IPS DF 4.7 (cell line): ENCODE results near the gene TMEM33.
"Not testable (repeated sequence)": the region's sequence is repeated elsewhere in the genome, so short reads cannot be mapped to it uniquely, and the experiment has no call there.

Experiments
- DNase-seq: peaks from one replicate; pipeline ENCODE4 v3.0.0-alpha.2; 2013; ENCODE audit warnings: low spot score; ENCODE audit errors: extremely low read depth

TMEM33 gene, protein sequence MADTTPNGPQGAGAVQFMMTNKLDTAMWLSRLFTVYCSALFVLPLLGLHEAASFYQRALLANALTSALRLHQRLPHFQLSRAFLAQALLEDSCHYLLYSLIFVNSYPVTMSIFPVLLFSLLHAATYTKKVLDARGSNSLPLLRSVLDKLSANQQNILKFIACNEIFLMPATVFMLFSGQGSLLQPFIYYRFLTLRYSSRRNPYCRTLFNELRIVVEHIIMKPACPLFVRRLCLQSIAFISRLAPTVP

GRCh38 chr4:41934901-41935651, at the start of gene TMEM33:
Gene TMEM33, plus strand, starts transcription at chr4:41935429. Its CDS starts 56 bp downstream, at chr4:41935485.
- DNase-seq, result no peak

- no peak for DNase-seq
These were observed 49.8 kb upstream of the TMEM33 start for GRCh38 chr4:41885456-41885855.

- no peak for DNase-seq
These were observed 48.0 kb upstream of the TMEM33 start for GRCh38 chr4:41887277-41887676.

- DNase-seq, result no peak
These were observed 47.2 kb upstream of the TMEM33 start for GRCh38 chr4:41887821-41888686.

DNA sequence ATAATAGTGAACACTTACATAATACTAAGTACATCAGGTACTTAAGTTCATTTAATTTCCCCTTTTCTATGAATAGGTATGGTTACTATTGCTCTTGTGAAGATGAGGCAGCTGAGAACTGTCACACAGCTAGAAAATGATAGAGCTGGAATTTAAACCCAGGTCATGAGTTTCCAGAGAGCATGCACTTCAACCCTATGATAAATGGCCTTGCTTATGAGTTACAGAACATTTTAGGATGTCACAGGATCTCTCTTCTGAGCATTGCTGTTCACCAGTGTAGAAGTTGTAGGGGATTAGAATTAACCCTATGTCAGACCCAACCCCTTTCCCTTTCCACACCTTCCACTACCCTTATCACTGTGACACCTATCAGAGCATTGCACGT, 46.5 kb upstream of the TMEM33 start:
- no peak for DNase-seq

GRCh38 chr4:41889317-41889716, 45.9 kb upstream of the TMEM33 start:
- no peak for DNase-seq

- DNase-seq, result no peak
These were observed 45.1 kb upstream of the TMEM33 start for GRCh38 chr4:41890085-41890484.

- DNase-seq, result no peak
These were observed 38.6 kb upstream of the TMEM33 start for GRCh38 chr4:41896648-41897047.

DNA sequence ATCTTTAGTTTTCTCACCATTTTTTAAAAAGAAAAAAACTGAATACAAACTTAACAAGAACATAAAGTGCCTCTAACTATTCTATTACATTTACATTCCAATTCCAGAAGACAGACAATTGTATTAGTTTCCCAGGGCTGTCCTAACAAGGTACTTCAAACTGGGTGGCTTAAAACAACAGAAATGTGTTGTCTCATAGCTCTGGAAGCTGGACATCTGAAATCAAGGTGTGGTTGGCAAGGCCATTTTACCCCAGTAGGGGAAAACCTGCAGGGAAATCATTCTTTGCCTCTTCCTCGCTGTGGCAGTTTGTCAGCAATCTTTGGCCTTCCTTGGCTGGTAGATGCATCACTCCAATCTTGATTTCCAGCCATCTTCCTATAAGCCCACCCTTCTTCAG, 37.5 kb upstream of the TMEM33 start:
- no peak for DNase-seq

- not testable (repeated sequence) for DNase-seq
These were observed 26.1 kb upstream of the TMEM33 start for GRCh38 chr4:41909136-41909535.

GRCh38 chr4:41912546-41912945, 22.7 kb upstream of the TMEM33 start:
- no peak for DNase-seq

- no peak for DNase-seq
These were observed 21.7 kb upstream of the TMEM33 start for GRCh38 chr4:41913509-41913908.

DNA sequence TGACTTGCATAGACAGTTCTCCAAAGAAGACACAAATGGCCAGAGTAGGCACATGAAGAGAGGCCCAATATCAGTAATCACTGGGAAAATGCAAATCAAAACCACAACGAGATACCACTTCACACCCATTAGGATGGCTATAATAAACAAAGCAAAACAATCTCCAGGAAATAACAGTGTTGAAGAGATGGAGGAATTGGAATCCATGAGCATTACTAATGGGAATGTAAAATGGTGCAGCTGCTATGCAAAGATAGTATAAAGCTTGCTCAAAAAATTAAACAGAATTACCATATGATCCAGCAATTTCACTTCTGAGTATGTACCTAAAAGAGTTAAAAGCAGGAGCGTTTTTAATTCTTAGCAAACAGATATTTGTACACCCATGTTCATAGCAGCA, 17.0 kb upstream of the TMEM33 start:
- no peak for DNase-seq

DNA sequence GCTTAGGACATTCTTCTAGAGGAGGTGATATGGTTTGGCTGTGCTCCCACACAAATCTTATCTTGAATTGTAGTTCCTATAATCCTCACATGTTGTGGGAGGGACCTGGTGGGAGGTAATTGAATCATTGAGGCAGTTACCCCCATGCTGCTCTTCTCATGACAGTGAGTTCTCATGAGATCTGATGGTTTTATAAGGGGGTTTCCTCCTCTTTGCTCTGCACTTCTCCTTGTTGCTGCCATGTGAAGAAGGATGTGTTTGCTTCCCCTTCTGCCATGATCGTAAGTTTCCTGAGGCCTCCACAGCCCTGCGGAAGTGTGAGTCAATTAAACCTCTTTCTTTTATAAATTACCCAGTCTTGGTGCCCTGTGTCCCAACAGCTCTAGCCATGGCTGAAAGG, 14.8 kb upstream of the TMEM33 start:
- not testable (repeated sequence) for DNase-seq

DNA sequence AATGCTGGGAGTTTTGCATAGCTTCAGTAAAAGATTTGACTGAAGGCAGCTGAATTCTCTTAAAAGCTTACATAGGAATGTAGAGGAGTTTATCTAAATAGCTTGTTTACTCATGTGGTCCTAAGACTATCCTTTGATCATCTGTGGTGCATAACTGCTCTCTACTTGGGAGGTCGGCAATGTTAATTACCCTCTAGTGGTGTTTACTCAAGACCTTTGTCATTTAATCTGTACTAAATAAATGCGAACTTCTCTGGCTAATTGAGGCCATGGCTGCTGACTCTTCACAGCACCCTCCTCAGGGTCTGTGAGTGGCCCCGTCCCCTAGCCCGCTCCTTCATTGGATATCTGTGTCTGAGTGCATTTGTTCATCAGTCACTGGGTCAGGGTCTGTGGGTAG, 13.8 kb upstream of the TMEM33 start:
- no peak for DNase-seq

GRCh38 chr4:41927796-41928499, 7.3 kb upstream of the TMEM33 start:
- no peak for DNase-seq

DNA sequence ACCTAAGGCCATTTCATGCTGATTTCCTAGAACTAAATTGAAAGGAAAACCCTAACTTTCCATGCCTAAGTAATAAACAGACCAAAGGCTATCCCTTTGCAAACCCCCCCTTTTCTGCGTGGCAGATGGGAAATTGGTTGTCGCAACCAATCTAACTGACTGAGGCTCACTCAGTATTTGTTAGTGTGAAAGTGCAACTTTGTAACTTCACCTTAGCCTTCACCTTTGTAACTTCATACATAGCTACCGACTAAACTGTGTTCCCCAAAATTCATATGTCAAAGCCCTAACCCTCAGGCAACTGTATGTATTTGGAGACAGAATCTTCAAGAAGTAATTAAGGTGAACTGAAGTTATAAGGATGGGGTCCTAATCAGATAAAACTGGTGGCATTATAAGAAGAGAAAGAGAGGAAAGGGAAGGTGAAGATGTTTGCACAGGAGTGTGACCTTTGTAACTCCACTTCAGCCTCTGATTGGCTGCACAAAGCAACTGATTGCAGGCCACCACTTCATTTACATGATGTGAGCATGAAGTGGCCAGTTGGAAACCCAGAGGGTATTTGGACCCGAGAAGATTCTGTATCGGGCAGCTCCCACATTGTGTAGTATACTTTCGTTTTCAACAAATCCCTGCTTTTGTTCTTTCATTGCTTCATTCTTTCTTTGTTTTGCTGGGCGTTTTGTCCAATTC, 4.9 kb upstream of the TMEM33 start:
- no peak for DNase-seq

GRCh38 chr4:41932988-41933387, 2.2 kb upstream of the TMEM33 start:
- DNase-seq, result no peak

DNA sequence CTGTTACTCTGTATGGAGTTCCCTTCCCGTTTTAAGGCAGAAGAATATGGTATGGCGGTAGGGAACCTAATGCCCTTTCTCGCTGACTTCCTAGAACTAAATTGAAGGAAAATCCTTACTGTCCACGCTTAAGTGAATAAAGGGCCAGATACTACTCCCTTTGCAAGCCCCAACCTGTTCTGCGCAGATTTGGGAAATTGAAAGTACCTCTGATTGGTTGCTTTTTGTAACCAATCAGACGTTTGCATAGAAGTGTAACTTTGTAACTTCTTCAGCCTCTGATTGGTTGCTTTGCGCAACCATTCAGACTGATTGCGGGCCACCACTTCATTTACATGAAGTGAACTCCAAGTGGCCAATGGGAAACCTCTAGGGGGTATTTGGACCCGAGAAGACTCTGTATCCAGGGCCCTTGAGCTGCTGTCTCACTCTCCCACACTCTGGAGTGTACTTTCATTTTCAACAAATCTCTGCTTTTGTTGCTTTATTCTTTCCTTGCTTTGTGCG, 1.2 kb upstream of the TMEM33 start:
- DNase-seq, result no peak

DNA sequence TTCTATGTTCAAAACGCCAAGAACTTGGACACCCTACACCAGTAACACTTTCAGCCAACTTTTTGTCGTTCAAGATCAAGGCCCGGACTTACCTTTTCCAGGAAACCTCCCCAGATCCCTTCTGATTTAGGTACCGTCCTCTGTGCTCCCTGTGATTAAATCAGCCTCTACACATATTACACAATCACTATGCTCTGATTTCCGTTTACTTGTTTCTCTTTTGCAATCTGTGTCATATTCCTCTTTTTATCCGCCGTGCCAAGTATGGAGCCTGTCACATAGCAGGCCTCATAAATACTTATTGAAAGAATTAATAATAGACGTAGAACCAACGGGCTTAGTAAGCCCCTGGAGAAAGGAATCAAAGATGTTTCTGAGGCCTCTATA, 722 bp upstream of the TMEM33 start:
- DNase-seq, result no peak

- no peak for DNase-seq
These were observed 408 bp downstream of the TMEM33 start for GRCh38 chr4:41935652-41936021.
